Epithelial cell of proximal tubule (primary cell): ENCODE data around the gene PROB1. TPM values are rescaled to one million over a fixed set of nuclear protein-coding genes. Genes with fewer than 3 reads are reported as not detected.
"Not testable (repeated sequence)": the region's sequence is repeated elsewhere in the genome, so short reads cannot be mapped to it uniquely, and the experiment has no call there.

Source experiments
- DNase-seq: peaks from one replicate; pipeline ENCODE4 v3.0.0-alpha.2; 2011; ENCODE audit warnings: low read depth
- H3K4me3 ChIP-seq: 2 replicates; pipeline ENCODE4 v1.5.1; 2011; ENCODE audit warnings: low read depth, mild to moderate bottlenecking, low read length
- total RNA-seq: library from RNA; depleted of rRNA; stranded (reverse); fragments of >200 nt; gene quantifications from 2 replicates; pipeline ENCODE4 v1.2.3, GENCODE V29; 2015
- TF ChIP-seq, protein P1 (sequence below): conservative IDR thresholded peaks from 2 replicates; pipeline ENCODE4 v1.5.1; 2012; ENCODE audit warnings: low read depth, mild to moderate bottlenecking, low read length

The PROB1 gene
- total RNA-seq, 1 donor from 2014 or later = 2.7 TPM

DNA sequence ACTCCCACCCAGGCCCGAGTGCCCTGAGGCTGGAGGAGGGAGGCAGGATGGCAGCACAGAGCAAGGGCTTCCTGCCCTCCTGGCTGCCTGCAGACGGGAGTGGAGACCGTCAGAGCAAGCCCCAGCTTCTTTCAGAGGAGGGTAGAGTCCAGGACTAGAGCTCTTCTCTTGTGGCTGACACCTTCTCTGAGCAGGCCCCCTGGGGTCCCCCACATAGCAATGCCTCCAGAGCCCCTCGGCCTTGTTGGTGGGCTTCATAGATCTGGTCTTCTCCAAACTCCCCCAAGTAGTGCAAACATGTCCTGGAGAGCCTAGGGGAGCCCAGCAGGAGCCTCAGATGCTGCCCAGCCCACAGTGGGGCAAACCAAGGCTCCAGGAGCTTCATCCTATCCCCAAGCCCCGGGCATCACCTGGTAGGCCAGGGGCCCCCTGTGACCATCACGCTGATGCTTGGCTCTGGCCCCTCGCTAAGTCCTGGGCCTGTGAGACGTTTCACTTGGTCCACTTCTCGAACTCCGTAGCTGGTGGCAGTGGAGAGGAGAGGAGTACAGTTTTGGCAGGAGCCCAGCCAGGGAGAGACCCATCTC lies 7.2 kb downstream of the PROB1 start:
- DNase-seq = no peak
- TF ChIP-seq, protein P1, sequence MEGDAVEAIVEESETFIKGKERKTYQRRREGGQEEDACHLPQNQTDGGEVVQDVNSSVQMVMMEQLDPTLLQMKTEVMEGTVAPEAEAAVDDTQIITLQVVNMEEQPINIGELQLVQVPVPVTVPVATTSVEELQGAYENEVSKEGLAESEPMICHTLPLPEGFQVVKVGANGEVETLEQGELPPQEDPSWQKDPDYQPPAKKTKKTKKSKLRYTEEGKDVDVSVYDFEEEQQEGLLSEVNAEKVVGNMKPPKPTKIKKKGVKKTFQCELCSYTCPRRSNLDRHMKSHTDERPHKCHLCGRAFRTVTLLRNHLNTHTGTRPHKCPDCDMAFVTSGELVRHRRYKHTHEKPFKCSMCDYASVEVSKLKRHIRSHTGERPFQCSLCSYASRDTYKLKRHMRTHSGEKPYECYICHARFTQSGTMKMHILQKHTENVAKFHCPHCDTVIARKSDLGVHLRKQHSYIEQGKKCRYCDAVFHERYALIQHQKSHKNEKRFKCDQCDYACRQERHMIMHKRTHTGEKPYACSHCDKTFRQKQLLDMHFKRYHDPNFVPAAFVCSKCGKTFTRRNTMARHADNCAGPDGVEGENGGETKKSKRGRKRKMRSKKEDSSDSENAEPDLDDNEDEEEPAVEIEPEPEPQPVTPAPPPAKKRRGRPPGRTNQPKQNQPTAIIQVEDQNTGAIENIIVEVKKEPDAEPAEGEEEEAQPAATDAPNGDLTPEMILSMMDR = no peak
- no peak overlapping the region for H3K4me3 ChIP-seq

DNA sequence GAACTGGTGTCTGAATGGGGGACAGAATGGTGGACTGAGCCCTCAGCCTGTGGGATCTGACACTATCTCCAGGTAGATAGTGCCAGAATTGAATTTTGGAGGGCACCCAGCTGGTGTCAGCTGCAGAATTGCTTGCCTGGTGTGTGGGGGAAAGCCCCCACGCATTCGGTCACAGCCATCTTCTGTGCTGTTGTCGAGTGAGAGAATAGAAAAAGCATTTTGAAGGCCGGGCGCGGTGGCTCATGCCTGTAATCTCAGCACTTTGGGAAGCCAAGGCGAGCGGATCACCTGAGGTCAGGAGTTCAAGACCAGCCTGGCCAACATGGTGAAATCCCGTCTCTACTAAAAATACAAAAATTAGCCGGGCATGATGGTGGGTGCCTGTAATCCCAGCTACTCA lies 7.9 kb downstream of the PROB1 start:
- not testable (repeated sequence) for DNase-seq

DNA sequence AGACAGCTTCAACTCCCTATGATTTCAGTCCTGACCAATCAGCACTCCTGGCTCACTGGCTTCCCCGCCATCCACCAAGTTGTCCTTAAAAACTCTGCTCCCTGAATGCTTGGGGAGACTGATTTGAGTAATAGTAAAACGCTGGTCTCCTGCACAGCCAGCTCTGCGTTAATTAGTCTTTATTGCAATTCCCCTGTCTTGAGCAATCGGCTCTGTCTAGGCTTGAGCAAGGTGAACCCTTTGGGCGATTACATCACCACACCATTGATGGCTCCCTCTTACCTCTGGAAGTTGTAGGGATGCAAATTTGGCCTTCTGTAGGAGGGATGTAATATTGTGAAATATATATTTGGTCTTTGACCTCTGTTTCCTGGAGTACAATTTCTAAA lies 8.9 kb downstream of the PROB1 start:
- TF ChIP-seq, protein P1 = no peak
- H3K4me3 ChIP-seq = no peak overlapping the region
- no peak for DNase-seq

More for the DNA sequence above, 7.9 kb downstream of the PROB1 start:
- not testable (repeated sequence) for H3K4me3 ChIP-seq

DNA sequence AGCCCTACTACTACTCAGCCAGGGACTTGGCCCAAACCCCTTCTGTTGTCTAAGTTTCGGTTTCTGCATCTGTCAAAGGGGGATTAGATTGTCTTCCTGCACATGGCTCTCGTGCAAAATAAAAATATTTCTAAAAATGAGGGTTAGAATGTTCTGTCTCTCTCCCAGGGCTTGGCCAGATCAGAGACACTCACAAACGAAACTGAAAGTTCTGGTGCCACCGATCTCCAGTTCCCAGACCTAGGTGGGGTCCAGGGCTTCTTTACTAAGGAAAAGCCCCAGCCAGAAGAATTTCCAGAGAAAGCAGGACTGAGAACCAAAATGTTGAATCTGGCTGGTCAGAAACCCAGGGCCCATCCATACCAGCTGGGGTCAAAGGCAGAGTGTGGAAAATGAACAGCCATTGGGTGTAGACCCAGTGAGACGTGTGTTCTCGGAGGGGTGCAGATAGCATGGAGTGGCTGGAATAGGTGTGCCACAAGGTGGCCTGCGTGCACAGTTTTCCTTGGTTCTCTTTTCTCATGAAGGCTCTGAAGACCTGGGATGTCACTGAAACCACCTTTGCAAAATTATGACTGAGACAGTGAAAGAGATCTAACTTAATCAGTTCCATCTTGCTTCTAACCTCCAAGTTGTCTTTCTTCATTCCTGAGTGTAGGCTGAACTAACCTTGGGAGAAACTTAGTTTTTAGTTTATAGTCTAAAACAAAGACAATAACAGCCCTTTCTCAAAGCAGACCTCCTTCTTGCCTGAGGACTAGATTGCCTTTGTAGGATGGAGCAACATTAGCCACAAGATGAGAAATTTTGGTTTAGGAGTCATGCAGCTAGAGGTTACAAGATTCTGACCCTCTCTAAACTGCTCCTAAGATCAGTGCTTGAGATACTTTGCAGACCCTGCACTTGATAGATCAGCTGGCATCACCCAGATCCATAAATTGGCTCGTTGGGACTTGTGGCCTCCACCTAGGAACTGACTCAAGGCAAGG lies 9.5 kb downstream of the PROB1 start:
- H3K4me3 ChIP-seq = no peak overlapping the region

DNA sequence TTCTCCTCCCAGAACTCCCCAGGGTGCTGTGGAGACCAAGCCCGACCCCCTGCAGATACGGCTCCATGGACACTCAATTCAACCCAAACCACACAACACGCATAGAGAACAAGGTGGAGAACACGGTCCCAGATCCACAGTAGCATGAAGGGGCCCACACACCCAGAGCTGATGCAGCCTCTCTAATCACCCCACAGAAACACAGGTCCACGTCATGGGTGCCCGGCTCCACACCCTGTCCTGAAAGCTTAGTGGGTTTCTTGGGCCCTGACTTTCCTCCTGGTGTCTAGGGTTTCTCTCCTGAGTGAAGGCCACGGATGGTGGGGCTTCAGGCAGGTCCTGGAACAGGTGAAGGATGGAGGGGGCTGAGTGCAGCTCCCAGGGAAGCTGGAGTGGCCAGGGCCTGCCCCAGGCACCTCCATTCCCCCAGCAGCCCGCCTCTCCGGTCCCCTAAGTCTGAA lies 10.3 kb downstream of the PROB1 start:
- no peak overlapping the region for H3K4me3 ChIP-seq
- TF ChIP-seq, protein P1 = no peak
- DNase-seq = no peak

More for the DNA sequence above, 9.5 kb downstream of the PROB1 start:
- DNase-seq = no peak
- TF ChIP-seq, protein P1 = peak; percentile 40

DNA sequence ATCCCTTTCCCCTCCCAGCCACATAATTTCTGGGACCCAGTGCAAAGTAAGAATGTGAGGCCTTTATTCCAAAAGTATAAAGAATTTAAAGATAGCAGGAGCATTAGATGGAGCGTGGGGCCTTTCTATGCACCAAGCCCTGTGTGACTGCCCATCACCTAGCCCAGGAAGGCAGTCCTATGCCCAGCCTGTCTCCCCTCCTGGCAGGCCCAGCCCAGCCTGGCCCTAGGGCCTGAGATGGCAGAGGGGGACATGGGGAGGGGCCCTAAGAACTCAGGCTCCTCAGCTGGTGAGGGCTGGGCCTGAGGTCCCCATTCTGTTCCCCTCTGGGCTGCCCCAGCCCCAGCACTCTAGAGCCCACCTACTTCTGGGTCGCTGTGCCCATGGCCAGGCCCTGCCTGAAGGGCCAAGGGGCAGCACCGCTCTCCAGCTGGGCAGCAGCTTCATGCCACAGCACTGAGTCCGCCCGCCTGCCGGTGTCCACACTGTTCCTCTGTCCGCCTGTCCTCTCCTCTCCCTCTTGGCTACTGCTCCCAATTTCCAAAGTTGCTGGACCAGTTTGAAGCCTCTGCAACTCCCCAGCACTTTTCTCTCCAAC lies 10.8 kb downstream of the PROB1 start:
- no peak for DNase-seq
- TF ChIP-seq, protein P1 = no peak
- H3K4me3 ChIP-seq = no peak overlapping the region
